GM12878 (cell line): ENCODE results near the gene RASD1. TPM values are rescaled to one million over a fixed set of nuclear protein-coding genes. Genes with fewer than 3 reads are reported as not detected.

ENCODE experiments used
- ATF7 ChIP-seq: fragments of 450-650 bp; IDR thresholded peaks from 2 replicates; pipeline ENCODE4 v1.6.1; 2016; ENCODE audit warnings: low read depth, mild to moderate bottlenecking
- FOXM1 ChIP-seq: IDR thresholded peaks from 2 replicates; pipeline ENCODE4 v1.6.1; 2012; ENCODE audit warnings: low read depth, mild to moderate bottlenecking, inconsistent platforms, low read length, moderate library complexity
- MEF2B ChIP-seq: fragments of 450-650 bp; IDR thresholded peaks from 2 replicates; pipeline ENCODE4 v1.6.1; 2018; ENCODE audit warnings: mild to moderate bottlenecking, moderate library complexity; ENCODE audit not compliant: partially characterized antibody, poor library complexity, severe bottlenecking
- NR2F1 ChIP-seq: fragments of 450-650 bp; conservative IDR thresholded peaks from 2 replicates; pipeline ENCODE4 v1.6.1; 2017; ENCODE audit warnings: mild to moderate bottlenecking
- PAX8 ChIP-seq: fragments of 450-650 bp; IDR thresholded peaks from 2 replicates; pipeline ENCODE4 v1.6.1; 2017; ENCODE audit warnings: mild to moderate bottlenecking, moderate library complexity
- RB1 ChIP-seq: fragments of 450-650 bp; formaldehyde crosslinking; IDR thresholded peaks from 2 replicates; pipeline ENCODE4 v1.6.1; 2017; ENCODE audit warnings: mild to moderate bottlenecking, borderline replicate concordance
- TAF1 ChIP-seq: IDR thresholded peaks from 2 replicates; pipeline ENCODE4 v1.6.1; 2011; ENCODE audit warnings: mild to moderate bottlenecking, low read depth, low read length, borderline replicate concordance
- polyA plus RNA-seq, 11 experiments: library from polyadenylated mRNA; depleted of rRNA in 4 of 11; unstranded in 6 of 11; stranded (reverse) in 5 of 11; fragments of >200 nt; fragmentation: Nextera tagmentation in 4 of 11; fragmentation: Illumina TruSeq in 1 of 11; extraction: Ambion mirVana in 4 of 11; extraction: Trizol in 1 of 11; gene quantifications; 1 replicate in 1 of 11; 2 replicates in 10 of 11; pipeline versions ENCODE4 v1.2.1 to v1.2.3, GENCODE V29; 2011 to 2016; ENCODE audit warnings: inconsistent platforms in 2 of 11, missing spikeins in 2 of 11, low read depth in 1 of 11
- total RNA-seq, 4 experiments: library from RNA; depleted of rRNA in 3 of 4; stranded (reverse); fragments of >200 nt in 3 of 4; fragmentation: Illumina TruSeq in 1 of 4; extraction: Trizol in 1 of 4; gene quantifications; 2 replicates each; pipeline versions ENCODE4 v1.2.1 to v1.2.3, GENCODE V29; 2013 to 2021
- TF ChIP-seq, protein P1 (sequence below): IDR thresholded peaks from 2 replicates; pipeline ENCODE4 v1.6.1; 2012; ENCODE audit warnings: mild to moderate bottlenecking, low read depth, low read length
- TF ChIP-seq, protein P2 (sequence below): fragments of 450-650 bp; IDR thresholded peaks from 2 replicates; pipeline ENCODE4 v1.6.1; 2018; ENCODE audit warnings: mild to moderate bottlenecking, low read depth, moderate library complexity; ENCODE audit not compliant: partially characterized antibody
- TF ChIP-seq, protein P3 (sequence below): IDR thresholded peaks from 2 replicates; pipeline ENCODE4 v1.6.1; 2012; ENCODE audit warnings: low read depth, low read length, improper control_type of control experiment

The RASD1 gene
- total and polyA plus RNA-seq, 10 of the 15 experiments (the other 5 are each of a cell fraction or from before 2014, with no cell fraction given), result 0.14 to 0.33 TPM; not detected in 8

DNA sequence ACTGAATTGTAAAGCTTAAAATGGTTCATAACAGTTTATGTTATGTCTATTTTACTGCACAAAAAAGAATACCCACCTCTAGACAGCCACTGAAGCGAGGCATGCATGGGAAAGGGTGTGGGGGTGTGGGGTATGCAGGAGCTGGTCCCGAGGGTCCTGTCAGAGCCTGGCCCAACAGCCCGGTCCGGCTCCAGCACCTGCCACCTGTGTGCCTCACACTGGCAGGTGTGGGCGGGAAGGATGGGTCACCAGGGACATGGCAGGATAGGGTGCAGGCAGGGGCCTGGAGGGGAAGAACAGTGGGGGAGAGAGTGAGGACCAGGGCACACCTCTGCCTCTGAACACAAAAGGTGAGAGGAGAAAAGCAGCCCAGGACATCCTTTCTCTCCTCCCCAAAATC lies 22.8 kb upstream of the RASD1 start (continued):
- TF ChIP-seq, protein P1, sequence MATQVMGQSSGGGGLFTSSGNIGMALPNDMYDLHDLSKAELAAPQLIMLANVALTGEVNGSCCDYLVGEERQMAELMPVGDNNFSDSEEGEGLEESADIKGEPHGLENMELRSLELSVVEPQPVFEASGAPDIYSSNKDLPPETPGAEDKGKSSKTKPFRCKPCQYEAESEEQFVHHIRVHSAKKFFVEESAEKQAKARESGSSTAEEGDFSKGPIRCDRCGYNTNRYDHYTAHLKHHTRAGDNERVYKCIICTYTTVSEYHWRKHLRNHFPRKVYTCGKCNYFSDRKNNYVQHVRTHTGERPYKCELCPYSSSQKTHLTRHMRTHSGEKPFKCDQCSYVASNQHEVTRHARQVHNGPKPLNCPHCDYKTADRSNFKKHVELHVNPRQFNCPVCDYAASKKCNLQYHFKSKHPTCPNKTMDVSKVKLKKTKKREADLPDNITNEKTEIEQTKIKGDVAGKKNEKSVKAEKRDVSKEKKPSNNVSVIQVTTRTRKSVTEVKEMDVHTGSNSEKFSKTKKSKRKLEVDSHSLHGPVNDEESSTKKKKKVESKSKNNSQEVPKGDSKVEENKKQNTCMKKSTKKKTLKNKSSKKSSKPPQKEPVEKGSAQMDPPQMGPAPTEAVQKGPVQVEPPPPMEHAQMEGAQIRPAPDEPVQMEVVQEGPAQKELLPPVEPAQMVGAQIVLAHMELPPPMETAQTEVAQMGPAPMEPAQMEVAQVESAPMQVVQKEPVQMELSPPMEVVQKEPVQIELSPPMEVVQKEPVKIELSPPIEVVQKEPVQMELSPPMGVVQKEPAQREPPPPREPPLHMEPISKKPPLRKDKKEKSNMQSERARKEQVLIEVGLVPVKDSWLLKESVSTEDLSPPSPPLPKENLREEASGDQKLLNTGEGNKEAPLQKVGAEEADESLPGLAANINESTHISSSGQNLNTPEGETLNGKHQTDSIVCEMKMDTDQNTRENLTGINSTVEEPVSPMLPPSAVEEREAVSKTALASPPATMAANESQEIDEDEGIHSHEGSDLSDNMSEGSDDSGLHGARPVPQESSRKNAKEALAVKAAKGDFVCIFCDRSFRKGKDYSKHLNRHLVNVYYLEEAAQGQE, result no peak
- TF ChIP-seq PAX8, result no peak
- no peak for TF ChIP-seq TAF1
- no peak for TF ChIP-seq ATF7
- TF ChIP-seq NR2F1, result no peak
- TF ChIP-seq MEF2B, result no peak
- no peak for TF ChIP-seq RB1
- no peak for TF ChIP-seq FOXM1
- TF ChIP-seq, protein P2, sequence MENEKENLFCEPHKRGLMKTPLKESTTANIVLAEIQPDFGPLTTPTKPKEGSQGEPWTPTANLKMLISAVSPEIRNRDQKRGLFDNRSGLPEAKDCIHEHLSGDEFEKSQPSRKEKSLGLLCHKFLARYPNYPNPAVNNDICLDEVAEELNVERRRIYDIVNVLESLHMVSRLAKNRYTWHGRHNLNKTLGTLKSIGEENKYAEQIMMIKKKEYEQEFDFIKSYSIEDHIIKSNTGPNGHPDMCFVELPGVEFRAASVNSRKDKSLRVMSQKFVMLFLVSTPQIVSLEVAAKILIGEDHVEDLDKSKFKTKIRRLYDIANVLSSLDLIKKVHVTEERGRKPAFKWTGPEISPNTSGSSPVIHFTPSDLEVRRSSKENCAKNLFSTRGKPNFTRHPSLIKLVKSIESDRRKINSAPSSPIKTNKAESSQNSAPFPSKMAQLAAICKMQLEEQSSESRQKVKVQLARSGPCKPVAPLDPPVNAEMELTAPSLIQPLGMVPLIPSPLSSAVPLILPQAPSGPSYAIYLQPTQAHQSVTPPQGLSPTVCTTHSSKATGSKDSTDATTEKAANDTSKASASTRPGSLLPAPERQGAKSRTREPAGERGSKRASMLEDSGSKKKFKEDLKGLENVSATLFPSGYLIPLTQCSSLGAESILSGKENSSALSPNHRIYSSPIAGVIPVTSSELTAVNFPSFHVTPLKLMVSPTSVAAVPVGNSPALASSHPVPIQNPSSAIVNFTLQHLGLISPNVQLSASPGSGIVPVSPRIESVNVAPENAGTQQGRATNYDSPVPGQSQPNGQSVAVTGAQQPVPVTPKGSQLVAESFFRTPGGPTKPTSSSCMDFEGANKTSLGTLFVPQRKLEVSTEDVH, result no peak
- TF ChIP-seq, protein P3, sequence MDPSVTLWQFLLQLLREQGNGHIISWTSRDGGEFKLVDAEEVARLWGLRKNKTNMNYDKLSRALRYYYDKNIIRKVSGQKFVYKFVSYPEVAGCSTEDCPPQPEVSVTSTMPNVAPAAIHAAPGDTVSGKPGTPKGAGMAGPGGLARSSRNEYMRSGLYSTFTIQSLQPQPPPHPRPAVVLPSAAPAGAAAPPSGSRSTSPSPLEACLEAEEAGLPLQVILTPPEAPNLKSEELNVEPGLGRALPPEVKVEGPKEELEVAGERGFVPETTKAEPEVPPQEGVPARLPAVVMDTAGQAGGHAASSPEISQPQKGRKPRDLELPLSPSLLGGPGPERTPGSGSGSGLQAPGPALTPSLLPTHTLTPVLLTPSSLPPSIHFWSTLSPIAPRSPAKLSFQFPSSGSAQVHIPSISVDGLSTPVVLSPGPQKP, result no peak
- TF ChIP-seq, all 136 proteins: peak for 0
